ENCODE results near the gene KLF12. TPM values are rescaled to one million over a fixed set of nuclear protein-coding genes. Genes with fewer than 3 reads are reported as not detected.

KLF12 gene
- polyA plus RNA-seq, 2 of the 4 experiments (the other 2 are of a cell fraction): 1.6 to 6.0 TPM

- ChIA-PET CTCF (no interaction called here), POLR2A (no interaction called here)
- H3K9me3 ChIP-seq: no peaks in the 10 kb centered on the region
- TF ChIP-seq HMGXB4 (CRISPR knock-in tag; IDR thresholded peaks at IDR 0.05; ENCODE audit: borderline replicate concordance) (no peak), HOXA7 (CRISPR knock-in tag; IDR thresholded peaks at IDR 0.05) (no peak), JUNB (IDR thresholded peaks at IDR 0.05) (no peak), SMC3 (IDR thresholded peaks at IDR 0.05) (no peak), BHLHE40 (IDR thresholded peaks at IDR 0.05; ENCODE audit: low read depth, low read length) (no peak), CHD4 (IDR thresholded peaks at IDR 0.05; ENCODE audit: borderline replicate concordance) (no peak), POLR2AphosphoS2 (conservative IDR thresholded peaks at IDR 0.05; ENCODE audit: low read length) (no peak), HOXB5 (CRISPR knock-in tag; IDR thresholded peaks at IDR 0.05) (no peak), CBX8 (IDR thresholded peaks at IDR 0.05) (no peak), PHF8 (IDR thresholded peaks at IDR 0.05; ENCODE audit: borderline replicate concordance, low read depth) (no peak), JUN (IDR thresholded peaks at IDR 0.05) (no peak), NFE2L2 (conservative IDR thresholded peaks at IDR 0.05; ENCODE audit: low read length) (no peak), HDAC2 (IDR thresholded peaks at IDR 0.05) (no peak), FOSB (CRISPR knock-in tag; IDR thresholded peaks at IDR 0.05) (no peak), RFX5 (IDR thresholded peaks at IDR 0.05) (no peak), CEBPB (IDR thresholded peaks at IDR 0.05) (no peak), NR3C1 (IDR thresholded peaks at IDR 0.05) (no peak)
- H3K27ac ChIP-seq: no peak overlapping the region
- H3K4me3 ChIP-seq: no peak overlapping the region
- ATAC-seq: no peak
- H3K4me2 ChIP-seq: 0 out of 3 replicates have a peak overlapping the region, but pooled peaks have one; percentile 18
- H3K4me1 ChIP-seq: peaks cover 6% of the 10 kb centered on the region; the same call in 1 of the 3 replicates
- no peak for FAIRE-seq
- no peak for DNase-seq (ENCODE audit: low read depth in 1 of 2, low spot score in 1 of 2)
These were observed 22.8 kb downstream of the KLF12 start for GRCh38 chr13:74111399-74111798.

DNA sequence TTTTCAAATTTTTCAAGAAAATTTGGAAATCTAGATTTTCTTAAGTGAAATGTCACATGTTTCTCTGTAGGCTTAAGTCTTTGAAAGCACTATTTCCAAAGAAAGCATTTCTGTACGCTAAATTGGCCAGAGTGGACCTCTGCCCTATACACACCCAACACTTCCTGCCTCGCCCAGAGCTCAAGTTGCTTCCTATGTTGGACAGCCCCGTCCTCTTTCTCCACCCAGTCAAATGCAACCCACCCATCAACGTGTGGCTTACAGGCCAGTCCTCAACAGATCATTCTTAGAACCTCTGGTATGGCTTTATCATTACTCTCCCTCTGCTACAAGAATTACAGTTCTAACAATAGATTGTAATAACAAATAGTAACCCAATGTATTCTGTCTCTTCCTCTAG, 24.2 kb downstream of the KLF12 start:
- Histone ChIP-seq H3K4me2 (no peak overlapping the region), H3K4me1 (peaks cover 6% of the 10 kb centered on the region; the same call in 1 of the 3 replicates), H3K27ac (no peak overlapping the region), H3K9me3 (no peaks in the 10 kb centered on the region), H3K4me3 (no peak overlapping the region)
- CTCF ChIA-PET: no interaction called here
- FAIRE-seq (no peak), DNase-seq (ENCODE audit: low read depth in 1 of 2, low spot score in 1 of 2) (peak in 1 of 2 experiments; percentile 14), ATAC-seq (no peak)
- no peak for TF ChIP-seq SMC3 (IDR thresholded peaks at IDR 0.05)
- TF ChIP-seq MAZ (IDR thresholded peaks at IDR 0.05; ENCODE audit: borderline replicate concordance, low read depth, low read length): no peak
- TF ChIP-seq KDM5A (IDR thresholded peaks at IDR 0.05): no peak
- TF ChIP-seq NFE2L2 (conservative IDR thresholded peaks at IDR 0.05; ENCODE audit: low read length): no peak
- TF ChIP-seq ELK1 (IDR thresholded peaks at IDR 0.05; ENCODE audit: low read depth, low read length): no peak
- TF ChIP-seq RFX5 (IDR thresholded peaks at IDR 0.05): no peak
- TF ChIP-seq FOSB (CRISPR knock-in tag; IDR thresholded peaks at IDR 0.05): no peak
- TF ChIP-seq SREBF2 (IDR thresholded peaks at IDR 0.05): no peak
- TF ChIP-seq EHMT2 (IDR thresholded peaks at IDR 0.05; ENCODE audit: low read depth): no peak
- no peak for TF ChIP-seq ATOH8 (CRISPR knock-in tag; IDR thresholded peaks at IDR 0.05; ENCODE audit: low read depth)
- TF ChIP-seq MYC (IDR thresholded peaks at IDR 0.05; ENCODE audit: borderline replicate concordance, low read length): no peak
- TF ChIP-seq CEBPB (IDR thresholded peaks at IDR 0.05): no peak
- WGBS (ENCODE audit: missing lambda C conversion rate): 49% methylated on average over 4 of the region's 4 CpGs
- POLR2A ChIA-PET: no interaction called here

All from A549 (cell line).